K562 treated with DMSO at 1 percent for 48 hours (cell line): ENCODE results near the gene OR10H4. TPM values are rescaled to one million over a fixed set of nuclear protein-coding genes. Genes with fewer than 3 reads are reported as not detected.

ENCODE experiments used
- total RNA-seq: library from RNA; unstranded; fragments of 300-600 nt; gene quantifications from 2 replicates; pipeline ENCODE4 v1.2.3, GENCODE V29; 2022; ENCODE audit warnings: low replicate concordance; ENCODE audit errors: extremely low read depth

Gene OR10H4, protein sequence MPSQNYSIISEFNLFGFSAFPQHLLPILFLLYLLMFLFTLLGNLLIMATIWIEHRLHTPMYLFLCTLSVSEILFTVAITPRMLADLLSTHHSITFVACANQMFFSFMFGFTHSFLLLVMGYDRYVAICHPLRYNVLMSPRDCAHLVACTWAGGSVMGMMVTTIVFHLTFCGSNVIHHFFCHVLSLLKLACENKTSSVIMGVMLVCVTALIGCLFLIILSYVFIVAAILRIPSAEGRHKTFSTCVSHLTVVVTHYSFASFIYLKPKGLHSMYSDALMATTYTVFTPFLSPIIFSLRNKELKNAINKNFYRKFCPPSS
- total RNA-seq: not detected in 2 replicates

DNA sequence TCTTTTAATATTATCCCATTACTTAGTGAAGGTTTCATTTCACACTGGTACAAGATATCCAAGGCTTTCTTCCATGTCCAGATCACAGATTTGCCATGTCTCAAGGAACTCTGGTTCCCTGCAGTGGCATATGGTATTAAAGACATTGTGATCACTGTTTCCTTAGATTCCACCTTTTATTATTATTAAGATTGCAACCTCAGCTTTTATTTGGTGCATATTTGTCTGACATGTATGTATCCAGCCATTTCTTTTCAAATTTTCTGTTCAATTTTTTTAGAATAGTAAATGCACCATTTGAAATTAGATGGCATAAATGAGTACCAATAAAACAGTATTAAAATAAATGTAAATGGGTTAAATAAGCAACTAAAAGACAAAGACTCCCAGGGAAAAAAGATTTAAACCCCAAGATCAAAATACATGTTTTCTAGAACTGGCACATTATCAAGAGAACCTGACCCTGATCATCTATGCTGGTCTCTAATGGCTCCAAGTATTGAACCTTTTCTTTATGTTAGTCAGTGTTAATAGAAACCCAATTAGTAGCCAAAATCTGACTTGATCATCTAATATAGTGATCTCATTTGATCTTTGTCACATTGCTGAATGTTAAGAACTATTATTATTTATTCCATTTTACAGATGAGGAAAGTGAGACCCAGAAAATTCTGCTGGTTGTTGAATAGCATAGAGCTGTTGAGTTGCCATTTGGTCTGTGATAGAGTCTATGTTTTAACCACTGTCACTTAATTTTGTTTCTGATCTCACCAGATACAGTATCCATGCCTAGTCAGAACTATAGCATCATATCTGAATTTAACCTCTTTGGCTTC, at the start of gene OR10H4:
Gene OR10H4 (plus strand): TSS at position 786 of the 836 bp plus-strand sequence. CDS start 0 bp downstream, at position 786.

DNA sequence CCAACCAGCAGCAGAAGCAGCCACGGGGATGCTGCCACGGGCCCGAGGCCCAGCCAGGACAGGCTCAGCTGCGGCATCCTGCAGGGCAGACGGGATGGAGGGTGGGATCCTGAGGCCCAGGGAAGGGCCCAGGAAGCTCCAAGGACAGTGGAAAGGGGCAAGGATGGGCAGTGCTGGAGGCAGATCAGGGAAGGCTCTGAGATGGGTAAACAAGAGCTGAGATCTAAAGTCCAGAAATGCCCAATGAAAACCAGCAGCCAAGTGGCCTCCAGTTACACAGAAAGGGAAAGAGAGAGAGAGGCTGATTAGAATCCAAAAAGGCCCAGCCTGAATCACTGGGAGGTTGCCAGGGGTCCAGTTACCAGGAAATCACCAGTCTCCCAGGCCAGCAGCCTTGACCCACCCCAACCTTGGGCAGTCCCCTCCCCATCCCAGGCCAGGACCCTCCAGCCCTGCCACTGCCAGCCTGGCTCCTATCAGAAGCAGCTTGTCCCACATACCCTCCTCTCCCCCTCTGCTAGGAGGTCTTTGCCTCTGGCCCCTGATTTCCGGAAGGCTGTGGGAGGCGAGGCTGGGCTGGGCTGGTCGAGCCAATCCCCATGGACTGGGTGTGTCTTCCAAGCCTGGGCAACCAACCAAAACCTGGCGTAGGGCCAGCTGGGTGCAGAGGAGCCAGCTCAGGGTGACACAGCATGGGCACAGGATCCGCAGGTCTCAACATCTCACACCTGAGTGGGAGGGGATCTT, 14.3 kb upstream of the OR10H4 start, which contains the start of gene CYP4F11:
Gene CYP4F11 (minus strand): TSS at position 198 of the 747 bp plus-strand sequence. CDS start 121 bp downstream, at position 77.

Other genes with a start within 250 kb of the OR10H4 start
- gene OR10H2, start 221.0 kb upstream of the OR10H4 start, total RNA-seq: not detected in 2 replicates
- gene OR10H3, start 211.0 kb upstream of the OR10H4 start, total RNA-seq: not detected in 2 replicates
- not detected in 2 replicates for gene OR10H5, start 161.3 kb upstream of the OR10H4 start, total RNA-seq
- not detected in 2 replicates for gene OR10H1, start 133.3 kb upstream of the OR10H4 start, total RNA-seq
- not detected in 2 replicates for gene CYP4F2, start 50.9 kb upstream of the OR10H4 start, total RNA-seq
- not detected in 2 replicates for gene CYP4F11, start 14.5 kb upstream of the OR10H4 start, total RNA-seq
- not detected in 2 replicates for gene TPM4, start 127.5 kb downstream of the OR10H4 start, total RNA-seq
- not detected in 2 replicates for gene RAB8A, start 162.9 kb downstream of the OR10H4 start, total RNA-seq
- not detected in 2 replicates for gene HSH2D, start 194.7 kb downstream of the OR10H4 start, total RNA-seq
- not detected in 2 replicates for gene CIB3, start 224.5 kb downstream of the OR10H4 start, total RNA-seq
- gene FAM32A, start 236.4 kb downstream of the OR10H4 start, total RNA-seq: not detected in 2 replicates
- not detected in 2 replicates for gene AP1M1, start 248.9 kb downstream of the OR10H4 start, total RNA-seq